Osteoblast (primary cell): ENCODE data around the gene USF2. TPM values are rescaled to one million over a fixed set of nuclear protein-coding genes. Genes with fewer than 3 reads are reported as not detected.

Experiments
- DNase-seq: peaks from one replicate; pipeline ENCODE4 v3.0.0; 2011; ENCODE audit warnings: low spot score, mixed read lengths; ENCODE audit not compliant: insufficient read length; ENCODE audit errors: missing footprints
- H2AFZ ChIP-seq: 2 replicates; pipeline ENCODE4 v1.6.0; 2011; ENCODE audit warnings: mild to moderate bottlenecking, low read length
- H3K27ac ChIP-seq: 2 replicates; pipeline ENCODE4 v1.5.1; 2011; ENCODE audit warnings: mild to moderate bottlenecking, low read depth, low read length, moderate library complexity
- H3K27me3 ChIP-seq: 2 replicates; pipeline ENCODE4 v1.6.0; 2012; ENCODE audit warnings: mild to moderate bottlenecking, control low read depth, inconsistent platforms, low read length, moderate library complexity; ENCODE audit not compliant: insufficient read depth
- H3K36me3 ChIP-seq: 2 replicates; pipeline ENCODE4 v1.5.1; 2011; ENCODE audit warnings: mild to moderate bottlenecking, low read length, control low read depth, moderate library complexity; ENCODE audit not compliant: insufficient read depth
- H3K4me1 ChIP-seq: 2 replicates; pipeline ENCODE4 v1.5.1; 2011; ENCODE audit warnings: mild to moderate bottlenecking, low read length, control low read depth, moderate library complexity; ENCODE audit not compliant: insufficient read depth
- H3K4me2 ChIP-seq: 2 replicates; pipeline ENCODE4 v1.6.0; 2011; ENCODE audit warnings: mild to moderate bottlenecking, low read length; ENCODE audit not compliant: insufficient read depth
- H3K4me3 ChIP-seq: fragments of 200-600 bp; sonication (generic); 3 replicates; pipeline ENCODE4 v1.5.1; 2012; ENCODE audit warnings: mild to moderate bottlenecking, low read length, inconsistent platforms; ENCODE audit not compliant: insufficient read depth
- H3K79me2 ChIP-seq: 2 replicates; pipeline ENCODE4 v1.6.0; 2012; ENCODE audit warnings: mild to moderate bottlenecking, low read length, control low read depth, inconsistent platforms; ENCODE audit not compliant: insufficient read depth
- H3K9me3 ChIP-seq: 2 replicates; pipeline ENCODE4 v1.5.1; 2011; ENCODE audit warnings: low read depth, low read length, control low read depth
- H4K20me1 ChIP-seq: 2 replicates; pipeline ENCODE4 v1.6.0; 2012; ENCODE audit warnings: mild to moderate bottlenecking, low read length, control low read depth; ENCODE audit not compliant: insufficient read depth
- total RNA-seq: library from RNA; depleted of rRNA; stranded (reverse); fragments of >200 nt; gene quantifications from 2 replicates; pipeline ENCODE4 v1.2.3, GENCODE V29; 2012
- TF ChIP-seq, protein P1 (sequence below): IDR thresholded peaks from 2 replicates; pipeline ENCODE4 v1.5.1; 2011; ENCODE audit warnings: mild to moderate bottlenecking, low read depth, low read length, moderate library complexity; ENCODE audit errors: extremely low read depth

USF2 gene
- total RNA-seq, 1 donor, result 66.2 TPM

DNA sequence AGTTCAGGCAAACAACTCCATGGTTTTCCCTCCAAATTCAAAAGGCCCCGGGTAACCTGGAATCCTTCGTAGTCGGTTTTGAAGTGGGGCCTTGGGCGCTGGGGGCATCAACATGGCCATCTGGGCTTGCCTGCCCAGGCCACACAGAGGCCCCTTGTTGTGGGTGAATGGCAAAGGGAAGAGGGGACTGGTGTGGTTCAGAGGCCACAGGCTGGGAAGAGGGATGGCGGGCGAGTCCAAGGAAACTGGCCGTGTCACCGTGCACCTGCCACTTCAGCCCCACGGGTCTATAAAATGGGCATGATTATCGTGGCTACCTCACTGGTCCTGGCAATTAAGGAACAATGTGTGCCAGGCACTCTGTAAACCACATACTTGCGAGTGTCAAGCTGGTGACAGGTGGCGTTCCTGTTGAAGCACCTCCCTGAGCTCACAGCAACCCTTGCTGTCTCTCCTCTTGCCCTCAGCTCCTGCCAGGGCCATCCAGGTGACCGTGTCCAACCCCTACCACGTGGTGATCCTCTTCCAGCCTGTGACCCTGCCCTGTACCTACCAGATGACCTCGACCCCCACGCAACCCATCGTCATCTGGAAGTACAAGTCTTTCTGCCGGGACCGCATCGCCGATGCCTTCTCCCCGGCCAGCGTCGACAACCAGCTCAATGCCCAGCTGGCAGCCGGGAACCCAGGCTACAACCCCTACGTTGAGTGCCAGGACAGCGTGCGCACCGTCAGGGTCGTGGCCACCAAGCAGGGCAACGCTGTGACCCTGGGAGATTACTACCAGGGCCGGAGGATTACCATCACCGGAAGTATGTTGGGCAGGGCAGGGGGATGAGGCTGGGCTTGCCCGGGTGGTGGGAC, 18.7 kb upstream of the USF2 start:
- H3K4me1 ChIP-seq, result no peaks in the 10 kb centered on the region
- H3K36me3 ChIP-seq, result no peaks in the 10 kb centered on the region
- DNase-seq, result peak; percentile 78
- H3K27me3 ChIP-seq, result peaks cover 31% of the 10 kb centered on the region
- no peaks in the 10 kb centered on the region for H4K20me1 ChIP-seq
- no peaks in the 10 kb centered on the region for H3K79me2 ChIP-seq
- TF ChIP-seq, protein P1, sequence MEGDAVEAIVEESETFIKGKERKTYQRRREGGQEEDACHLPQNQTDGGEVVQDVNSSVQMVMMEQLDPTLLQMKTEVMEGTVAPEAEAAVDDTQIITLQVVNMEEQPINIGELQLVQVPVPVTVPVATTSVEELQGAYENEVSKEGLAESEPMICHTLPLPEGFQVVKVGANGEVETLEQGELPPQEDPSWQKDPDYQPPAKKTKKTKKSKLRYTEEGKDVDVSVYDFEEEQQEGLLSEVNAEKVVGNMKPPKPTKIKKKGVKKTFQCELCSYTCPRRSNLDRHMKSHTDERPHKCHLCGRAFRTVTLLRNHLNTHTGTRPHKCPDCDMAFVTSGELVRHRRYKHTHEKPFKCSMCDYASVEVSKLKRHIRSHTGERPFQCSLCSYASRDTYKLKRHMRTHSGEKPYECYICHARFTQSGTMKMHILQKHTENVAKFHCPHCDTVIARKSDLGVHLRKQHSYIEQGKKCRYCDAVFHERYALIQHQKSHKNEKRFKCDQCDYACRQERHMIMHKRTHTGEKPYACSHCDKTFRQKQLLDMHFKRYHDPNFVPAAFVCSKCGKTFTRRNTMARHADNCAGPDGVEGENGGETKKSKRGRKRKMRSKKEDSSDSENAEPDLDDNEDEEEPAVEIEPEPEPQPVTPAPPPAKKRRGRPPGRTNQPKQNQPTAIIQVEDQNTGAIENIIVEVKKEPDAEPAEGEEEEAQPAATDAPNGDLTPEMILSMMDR, result no peak
- no peak overlapping the region for H2AFZ ChIP-seq
- H3K9me3 ChIP-seq, result no peaks in the 10 kb centered on the region
- no peak overlapping the region for H3K4me2 ChIP-seq
- H3K27ac ChIP-seq, result no peak overlapping the region
- no peak overlapping the region for H3K4me3 ChIP-seq

DNA sequence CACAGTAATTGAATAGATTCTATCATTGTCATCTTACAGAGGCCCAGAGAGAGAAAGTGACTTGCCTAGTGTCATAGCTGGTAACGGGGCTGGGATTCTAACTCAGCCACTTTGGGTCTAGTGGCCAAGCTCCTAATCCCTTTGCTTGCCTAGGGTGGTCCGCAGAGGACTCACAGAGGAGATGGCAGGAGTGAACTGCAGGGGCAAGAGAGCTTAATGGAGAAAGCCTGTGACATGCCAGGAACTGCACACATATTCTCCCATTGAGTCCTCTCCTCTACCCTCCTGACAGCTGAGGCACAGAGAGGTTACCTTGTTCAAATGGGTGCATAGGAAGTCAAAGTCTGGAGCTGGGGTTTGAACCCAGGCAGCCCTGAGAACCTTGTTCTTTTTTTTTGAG, 17.3 kb upstream of the USF2 start:
- Histone ChIP-seq H2AFZ (no peak overlapping the region), H4K20me1 (no peaks in the 10 kb centered on the region), H3K27me3 (peaks cover 31% of the 10 kb centered on the region), H3K4me1 (no peaks in the 10 kb centered on the region), H3K79me2 (no peaks in the 10 kb centered on the region), H3K4me2 (no peak overlapping the region), H3K4me3 (no peak overlapping the region), H3K9me3 (no peaks in the 10 kb centered on the region), H3K36me3 (no peaks in the 10 kb centered on the region), H3K27ac (no peak overlapping the region)
- no peak for DNase-seq
- TF ChIP-seq, protein P1, result no peak

DNA sequence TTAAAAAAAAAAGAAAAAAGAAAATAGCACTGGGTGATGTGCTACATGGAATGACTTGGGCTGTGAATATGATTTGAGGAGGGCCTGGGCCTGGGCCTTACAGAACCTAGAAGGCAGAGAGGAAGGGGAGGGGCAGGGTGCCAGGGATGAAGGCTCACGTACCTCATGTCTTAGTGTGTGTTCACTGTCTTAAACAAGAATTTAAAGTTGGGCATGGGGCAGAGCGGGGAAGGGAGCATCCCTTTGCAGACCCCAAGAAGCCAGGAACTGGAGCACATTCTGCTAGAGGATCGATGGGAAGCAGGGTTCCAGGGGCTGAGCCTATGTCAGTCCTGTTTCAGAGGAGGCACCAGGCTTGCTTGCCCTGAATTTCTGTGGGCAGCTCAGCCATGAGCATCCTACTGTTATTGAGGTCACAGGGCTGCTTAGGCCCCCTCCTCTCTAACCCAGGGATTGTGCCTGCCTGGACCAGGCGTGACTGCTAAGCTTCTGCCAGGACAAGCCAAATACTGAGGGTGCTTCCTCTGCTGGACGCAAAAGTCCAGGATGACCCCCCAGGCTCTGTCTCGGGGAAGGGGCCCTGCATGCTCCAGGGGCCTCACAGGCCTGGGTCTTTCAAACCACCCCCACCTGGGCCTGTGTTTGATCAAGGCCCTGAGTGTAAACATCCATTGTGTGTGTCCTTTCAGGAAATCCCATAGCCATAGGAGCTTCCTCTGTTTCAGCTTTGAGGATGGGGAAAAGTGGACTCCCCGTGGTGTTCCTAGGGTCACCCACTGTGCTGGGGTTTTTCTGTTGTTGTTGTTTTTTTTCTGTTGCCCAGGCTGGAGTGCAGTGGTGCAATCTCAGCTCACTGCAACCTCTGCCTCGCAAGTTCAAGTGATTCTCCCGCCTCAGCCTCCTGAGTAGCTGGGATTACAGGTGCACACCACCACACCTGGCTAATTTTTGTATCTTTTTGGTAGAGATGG, 15.2 kb upstream of the USF2 start:
- Histone ChIP-seq H2AFZ (no peak overlapping the region), H3K4me1 (no peaks in the 10 kb centered on the region), H4K20me1 (no peaks in the 10 kb centered on the region), H3K27ac (no peak overlapping the region), H3K4me2 (no peak overlapping the region), H3K27me3 (peaks cover 19% of the 10 kb centered on the region), H3K9me3 (no peaks in the 10 kb centered on the region), H3K79me2 (no peaks in the 10 kb centered on the region), H3K36me3 (no peaks in the 10 kb centered on the region), H3K4me3 (no peak overlapping the region)
- DNase-seq, result peak; percentile 65
- TF ChIP-seq, protein P1, result no peak
